GM12878 (cell line): ENCODE measurements around the gene SMIM9.
"Not testable (repeated sequence)": the region's sequence is repeated elsewhere in the genome, so short reads cannot be mapped to it uniquely, and the experiment has no call there.

Experiments
- EZH2 ChIP-seq: IDR thresholded peaks from 2 replicates; pipeline ENCODE4 v1.6.1; 2012; ENCODE audit warnings: low read depth, mild to moderate bottlenecking, control low read depth, inconsistent platforms, low read length, borderline replicate concordance; ENCODE audit not compliant: control insufficient read depth
- RB1 ChIP-seq: fragments of 450-650 bp; formaldehyde crosslinking; IDR thresholded peaks from 2 replicates; pipeline ENCODE4 v1.6.1; 2017; ENCODE audit warnings: mild to moderate bottlenecking, borderline replicate concordance
- SRF ChIP-seq, 2 experiments: IDR thresholded peaks; 2 replicates each; pipeline ENCODE4 v1.6.1; 2011; ENCODE audit warnings: low read depth in 2 of 2, low read length in 2 of 2, mild to moderate bottlenecking in 1 of 2, moderate library complexity in 1 of 2
- TF ChIP-seq, protein P1 (sequence below), 3 experiments: IDR thresholded peaks in 2 of 3; conservative IDR thresholded peaks in 1 of 3; 2 replicates each; pipeline ENCODE4 v1.5.1; 2011; ENCODE audit warnings: low read depth in 3 of 3, low read length in 3 of 3, mild to moderate bottlenecking in 3 of 3, control low read depth in 2 of 3, moderate library complexity in 2 of 3, inconsistent platforms in 1 of 3, mixed read lengths in 1 of 3; ENCODE audit not compliant: control insufficient read depth in 2 of 3, insufficient read depth in 1 of 3; ENCODE audit errors: extremely low read depth in 1 of 3
- TF ChIP-seq, protein P2 (sequence below): IDR thresholded peaks from 2 replicates; pipeline ENCODE4 v1.6.1; 2011; ENCODE audit warnings: low read depth, low read length, improper control_type of control experiment, borderline replicate concordance

DNA sequence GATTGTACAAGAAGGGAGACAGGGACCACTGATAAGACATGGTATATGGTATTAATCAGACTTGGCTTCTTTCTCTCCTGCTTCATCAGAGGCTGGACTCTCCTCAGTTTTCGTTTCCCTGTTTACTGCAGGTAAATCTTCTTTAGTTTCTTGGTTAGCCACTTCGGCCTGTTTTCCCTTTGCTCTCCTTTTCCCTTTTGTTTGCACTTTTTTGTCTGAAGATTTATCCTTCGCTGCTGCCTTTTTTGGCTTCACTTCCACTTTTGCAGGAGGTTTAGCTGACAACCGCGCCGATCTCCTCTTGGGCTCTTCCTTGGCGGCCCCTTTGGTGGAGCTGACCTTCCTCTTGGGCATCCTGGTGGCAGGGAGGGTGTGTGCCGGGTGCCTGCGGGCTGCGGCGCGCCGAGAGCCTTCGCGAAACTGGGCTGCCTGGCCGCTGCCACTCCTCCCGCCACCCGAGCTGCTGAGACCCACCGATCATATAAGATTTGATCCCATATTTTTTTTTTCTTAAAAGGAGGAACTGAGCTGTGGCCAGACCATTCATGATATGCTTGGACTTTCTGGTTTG is 17.3 kb downstream of the SMIM9 start:
- TF ChIP-seq, protein P1, sequence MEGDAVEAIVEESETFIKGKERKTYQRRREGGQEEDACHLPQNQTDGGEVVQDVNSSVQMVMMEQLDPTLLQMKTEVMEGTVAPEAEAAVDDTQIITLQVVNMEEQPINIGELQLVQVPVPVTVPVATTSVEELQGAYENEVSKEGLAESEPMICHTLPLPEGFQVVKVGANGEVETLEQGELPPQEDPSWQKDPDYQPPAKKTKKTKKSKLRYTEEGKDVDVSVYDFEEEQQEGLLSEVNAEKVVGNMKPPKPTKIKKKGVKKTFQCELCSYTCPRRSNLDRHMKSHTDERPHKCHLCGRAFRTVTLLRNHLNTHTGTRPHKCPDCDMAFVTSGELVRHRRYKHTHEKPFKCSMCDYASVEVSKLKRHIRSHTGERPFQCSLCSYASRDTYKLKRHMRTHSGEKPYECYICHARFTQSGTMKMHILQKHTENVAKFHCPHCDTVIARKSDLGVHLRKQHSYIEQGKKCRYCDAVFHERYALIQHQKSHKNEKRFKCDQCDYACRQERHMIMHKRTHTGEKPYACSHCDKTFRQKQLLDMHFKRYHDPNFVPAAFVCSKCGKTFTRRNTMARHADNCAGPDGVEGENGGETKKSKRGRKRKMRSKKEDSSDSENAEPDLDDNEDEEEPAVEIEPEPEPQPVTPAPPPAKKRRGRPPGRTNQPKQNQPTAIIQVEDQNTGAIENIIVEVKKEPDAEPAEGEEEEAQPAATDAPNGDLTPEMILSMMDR (IDR thresholded peaks at IDR 0.05 in 2 of 3, conservative IDR thresholded peaks at IDR 0.05 in 1 of 3; ENCODE audit: control insufficient read depth in 2 of 3, extremely low read depth in 1 of 3, insufficient read depth in 1 of 3, low read depth in 3 of 3, low read length in 3 of 3): not testable (repeated sequence)
- TF ChIP-seq RB1; SRF (IDR thresholded peaks at IDR 0.05; ENCODE audit: low read depth in 2 of 2, low read length in 2 of 2); EZH2: not testable (repeated sequence)
- TF ChIP-seq, protein P2, sequence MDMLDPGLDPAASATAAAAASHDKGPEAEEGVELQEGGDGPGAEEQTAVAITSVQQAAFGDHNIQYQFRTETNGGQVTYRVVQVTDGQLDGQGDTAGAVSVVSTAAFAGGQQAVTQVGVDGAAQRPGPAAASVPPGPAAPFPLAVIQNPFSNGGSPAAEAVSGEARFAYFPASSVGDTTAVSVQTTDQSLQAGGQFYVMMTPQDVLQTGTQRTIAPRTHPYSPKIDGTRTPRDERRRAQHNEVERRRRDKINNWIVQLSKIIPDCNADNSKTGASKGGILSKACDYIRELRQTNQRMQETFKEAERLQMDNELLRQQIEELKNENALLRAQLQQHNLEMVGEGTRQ: not testable (repeated sequence)
